ENCODE results near the gene ELK3.

The ELK3 gene

GRCh38 chr12:96199464-96199863 is 5.3 kb downstream of the ELK3 start:
- Histone ChIP-seq H3K9me3 (replicated peaks in 1 of 11) (peaks cover 20 to 38% (median 30%) of the 10 kb centered on the region in 11 experiments), H3K4me2 (peak overlapping the region; percentile 82 to 100 (median 92)), H3K4me1 (peaks cover 36 to 81% (median 67%) of the 10 kb centered on the region in 10 experiments), H3K27me3 (no peaks in the 10 kb centered on the region), H4K20me1 (peaks cover 0 to 36% (median 0%) of the 10 kb centered on the region in 11 experiments; a peak in 8 of 22 replicates), H3K9ac (peak overlapping the region in 8 of 11 experiments; percentile 13 to 56 (median 28); a peak in 9 of 22 replicates), H3K4me3 (peak overlapping the region in 5 of 10 experiments; percentile 7 to 42 (median 15); a peak in 2 of 20 replicates), H3K36me3 (peaks cover 8 to 65% (median 41%) of the 10 kb centered on the region in 11 experiments), H3K27ac (peak overlapping the region; percentile 12 to 99 (median 99); a peak in 20 of 22 replicates)
- no peak for TF ChIP-seq Cebpa-rat (IDR thresholded peaks at IDR 0.05)

- peak overlapping the region in 9 of 11 experiments; percentile 12 to 55 (median 37); a peak in 11 of 22 replicates for H3K4me2 ChIP-seq
- peak overlapping the region in 6 of 11 experiments; percentile 3 to 46 (median 20); a peak in 7 of 22 replicates for H3K27ac ChIP-seq
- H3K4me3 ChIP-seq: no peak overlapping the region
- peaks cover 0 to 49% (median 5%) of the 10 kb centered on the region in 11 experiments; a peak in 10 of 22 replicates for H4K20me1 ChIP-seq
- H3K36me3 ChIP-seq: peaks cover 8 to 86% (median 56%) of the 10 kb centered on the region in 11 experiments
- no peaks in the 10 kb centered on the region for H3K27me3 ChIP-seq
- peaks cover 37 to 51% (median 43%) of the 10 kb centered on the region in 11 experiments for H3K9me3 ChIP-seq (replicated peaks in 1 of 11)
- no peak overlapping the region for H3K9ac ChIP-seq
- no peak for TF ChIP-seq Cebpa-rat (IDR thresholded peaks at IDR 0.05)
- peaks cover 46 to 98% (median 84%) of the 10 kb centered on the region in 10 experiments for H3K4me1 ChIP-seq
Observed at GRCh38 chr12:96201272-96202227, 7.4 kb downstream of the ELK3 start.

- peaks cover 8 to 79% (median 58%) of the 10 kb centered on the region in 11 experiments for H3K36me3 ChIP-seq
- H4K20me1 ChIP-seq: peaks cover 0 to 44% (median 12%) of the 10 kb centered on the region in 11 experiments; a peak in 13 of 22 replicates
- no peaks in the 10 kb centered on the region for H3K27me3 ChIP-seq
- H3K4me1 ChIP-seq: peaks cover 34 to 98% (median 84%) of the 10 kb centered on the region in 10 experiments
- peaks cover 39 to 51% (median 46%) of the 10 kb centered on the region in 11 experiments for H3K9me3 ChIP-seq (replicated peaks in 1 of 11)
- no peak overlapping the region for H3K4me3 ChIP-seq
- TF ChIP-seq Cebpa-rat (IDR thresholded peaks at IDR 0.05): no peak
- H3K27ac ChIP-seq: peak overlapping the region in 3 of 11 experiments; percentile 93 to 95 (median 94); a peak in 4 of 22 replicates
- H3K9ac ChIP-seq: peak overlapping the region in 1 of 11 experiments; percentile 51; a peak in 1 of 22 replicates
- H3K4me2 ChIP-seq: peak overlapping the region in 10 of 11 experiments; percentile 39 to 96 (median 82); a peak in 18 of 22 replicates
Observed at GRCh38 chr12:96204381-96204780, 10.2 kb downstream of the ELK3 start.

GRCh38 chr12:96205908-96206307 is 11.7 kb downstream of the ELK3 start:
- Histone ChIP-seq H3K27ac (peak overlapping the region in 9 of 11 experiments; percentile 7 to 95 (median 90); a peak in 17 of 22 replicates), H3K36me3 (peaks cover 8 to 80% (median 49%) of the 10 kb centered on the region in 11 experiments), H3K4me2 (peak overlapping the region; percentile 29 to 96 (median 82); a peak in 21 of 22 replicates), H3K4me1 (peaks cover 48 to 98% (median 88%) of the 10 kb centered on the region in 10 experiments), H3K27me3 (no peaks in the 10 kb centered on the region), H3K4me3 (peak overlapping the region in 3 of 10 experiments; percentile 13 to 26 (median 24); a peak in 4 of 20 replicates), H3K9me3 (replicated peaks in 1 of 11) (peaks cover 36 to 51% (median 45%) of the 10 kb centered on the region in 11 experiments), H4K20me1 (peaks cover 0 to 45% (median 15%) of the 10 kb centered on the region in 11 experiments; a peak in 13 of 22 replicates), H3K9ac (peak overlapping the region in 8 of 11 experiments; percentile 1 to 83 (median 34); a peak in 8 of 22 replicates)
- no peak for TF ChIP-seq Cebpa-rat (IDR thresholded peaks at IDR 0.05)

- Histone ChIP-seq H4K20me1 (peaks cover 0 to 50% (median 11%) of the 10 kb centered on the region in 11 experiments; a peak in 13 of 22 replicates), H3K4me3 (no peak overlapping the region), H3K9me3 (replicated peaks in 1 of 11) (peaks cover 27 to 45% (median 39%) of the 10 kb centered on the region in 11 experiments), H3K9ac (peak overlapping the region in 4 of 11 experiments; percentile 72 to 83 (median 82); a peak in 6 of 22 replicates), H3K4me1 (peaks cover 60 to 98% (median 90%) of the 10 kb centered on the region in 10 experiments), H3K4me2 (peak overlapping the region in 10 of 11 experiments; percentile 71 to 96 (median 88); a peak in 18 of 22 replicates), H3K36me3 (peaks cover 8 to 71% (median 38%) of the 10 kb centered on the region in 11 experiments), H3K27me3 (no peaks in the 10 kb centered on the region), H3K27ac (peak overlapping the region in 8 of 11 experiments; percentile 77 to 95 (median 91); a peak in 14 of 22 replicates)
- TF ChIP-seq Cebpa-rat (IDR thresholded peaks at IDR 0.05): no peak
Observed at GRCh38 chr12:96206936-96207662, 12.9 kb downstream of the ELK3 start.

- peak overlapping the region; percentile 71 to 96 (median 83) for H3K4me2 ChIP-seq
Observed at GRCh38 chr12:96208346-96208745, 14.2 kb downstream of the ELK3 start.

GRCh38 chr12:96208801-96209549 is 14.8 kb downstream of the ELK3 start:
- H3K4me2 ChIP-seq: peak overlapping the region; percentile 71 to 96 (median 83)
- H4K20me1 ChIP-seq: peaks cover 0 to 62% (median 10%) of the 10 kb centered on the region in 11 experiments; a peak in 13 of 22 replicates
- peak overlapping the region in 6 of 10 experiments; percentile 13 to 43 (median 31); a peak in 11 of 20 replicates for H3K4me3 ChIP-seq
- peak overlapping the region in 9 of 11 experiments; percentile 60 to 95 (median 90); a peak in 18 of 22 replicates for H3K27ac ChIP-seq
- H3K9me3 ChIP-seq (replicated peaks in 1 of 11): peaks cover 10 to 26% (median 20%) of the 10 kb centered on the region in 11 experiments; a peak in 20 of 22 replicates
- H3K36me3 ChIP-seq: peaks cover 0 to 69% (median 26%) of the 10 kb centered on the region in 11 experiments; a peak in 17 of 22 replicates
- TF ChIP-seq Cebpa-rat (IDR thresholded peaks at IDR 0.05): peak in 7 of 11 experiments; percentile 35 to 96 (median 93); a peak in 13 of 22 replicates
- no peaks in the 10 kb centered on the region for H3K27me3 ChIP-seq
- peak overlapping the region in 9 of 11 experiments; percentile 57 to 83 (median 73); a peak in 18 of 22 replicates for H3K9ac ChIP-seq
- peaks cover 79 to 100% (median 100%) of the 10 kb centered on the region in 10 experiments for H3K4me1 ChIP-seq

More at GRCh38 chr12:96208346-96208745, 14.2 kb downstream of the ELK3 start:
- peak overlapping the region in 9 of 11 experiments; percentile 21 to 95 (median 90); a peak in 17 of 22 replicates for H3K27ac ChIP-seq
- H3K36me3 ChIP-seq: peaks cover 2 to 69% (median 28%) of the 10 kb centered on the region in 11 experiments; a peak in 21 of 22 replicates
- no peak for TF ChIP-seq Cebpa-rat (IDR thresholded peaks at IDR 0.05)
- H3K9me3 ChIP-seq (replicated peaks in 1 of 11): peaks cover 14 to 32% (median 27%) of the 10 kb centered on the region in 11 experiments
- H3K27me3 ChIP-seq: no peaks in the 10 kb centered on the region
- H3K4me1 ChIP-seq: peaks cover 72 to 100% (median 98%) of the 10 kb centered on the region in 10 experiments
- peak overlapping the region in 8 of 11 experiments; percentile 70 to 83 (median 77); a peak in 17 of 22 replicates for H3K9ac ChIP-seq
- peak overlapping the region in 6 of 10 experiments; percentile 13 to 43 (median 31); a peak in 8 of 20 replicates for H3K4me3 ChIP-seq
- H4K20me1 ChIP-seq: peaks cover 0 to 60% (median 10%) of the 10 kb centered on the region in 11 experiments; a peak in 13 of 22 replicates

Measured in BLaER1 treated with 17β-estradiol and CSF1 and Interleukin-3, amounts not matched to agents 10 nM and 100 nM (cell line).